ENCODE results near the gene CAMK1D. TPM values are rescaled to one million over a fixed set of nuclear protein-coding genes. Genes with fewer than 3 reads are reported as not detected.
A peak's percentile ranks its signal among the peaks of the same experiment; 100 is the strongest.
"Not testable (repeated sequence)": the region's sequence is repeated elsewhere in the genome, so short reads cannot be mapped to it uniquely, and the experiment has no call there.

CAMK1D gene
- total RNA-seq, 2 experiments from 2014 or later: 3.4 to 4.2 TPM

- no peak for ATAC-seq
- POLR2A ChIA-PET: no interaction called here
- H3K4me3 Mint-ChIP-seq: no peak overlapping the region
- CTCF ChIA-PET: no interaction called here
- no peak overlapping the region for H3K27ac Mint-ChIP-seq
- no peak for DNase-seq
- peaks cover 18% of the 10 kb centered on the region for H3K27me3 Mint-ChIP-seq (ENCODE audit: low read depth)
- H3K36me3 Mint-ChIP-seq (ENCODE audit: low read depth): no peaks in the 10 kb centered on the region
- H3K4me1 Mint-ChIP-seq (ENCODE audit: low read depth): peaks cover 16% of the 10 kb centered on the region
- no peaks in the 10 kb centered on the region for H3K9me3 Mint-ChIP-seq (ENCODE audit: insufficient read depth)
Observed at GRCh38 chr10:12357525-12358151, 8.3 kb downstream of the CAMK1D start.

GRCh38 chr10:12358863-12359564 is 9.7 kb downstream of the CAMK1D start:
- DNase-seq: no peak

GRCh38 chr10:12360461-12360860 is 11.1 kb downstream of the CAMK1D start:
- POLR2A ChIA-PET: no interaction called here
- Mint-ChIP-seq H3K36me3 (ENCODE audit: low read depth) (no peaks in the 10 kb centered on the region), H3K4me1 (ENCODE audit: low read depth) (peaks cover 17% of the 10 kb centered on the region), H3K27ac (no peak overlapping the region), H3K27me3 (ENCODE audit: low read depth) (peaks cover 7% of the 10 kb centered on the region), H3K4me3 (no peak overlapping the region), H3K9me3 (ENCODE audit: insufficient read depth) (no peaks in the 10 kb centered on the region)
- CTCF ChIA-PET: interaction anchor here (1.0 kb wide), 1 partner anchor 296 kb away, joined by 3 read pairs; no protein-coding TSS in a partner anchor
- DNase-seq (no peak), ATAC-seq (no peak)

More at GRCh38 chr10:12358863-12359564, 9.7 kb downstream of the CAMK1D start:
- Mint-ChIP-seq H3K9me3 (ENCODE audit: insufficient read depth) (no peaks in the 10 kb centered on the region), H3K4me3 (no peak overlapping the region), H3K4me1 (ENCODE audit: low read depth) (peaks cover 16% of the 10 kb centered on the region), H3K27me3 (ENCODE audit: low read depth) (peaks cover 11% of the 10 kb centered on the region), H3K36me3 (ENCODE audit: low read depth) (no peaks in the 10 kb centered on the region), H3K27ac (no peak overlapping the region)
- ChIA-PET CTCF (interaction anchor here (0.8 to 1.3 kb wide), 2 partner anchors 8 to 10 kb away, joined by 3 read pairs; no protein-coding TSS in a partner anchor), POLR2A (no interaction called here)
- peak; percentile 53 for ATAC-seq

- not testable (repeated sequence) for H3K27ac Mint-ChIP-seq
- POLR2A ChIA-PET: interaction anchor here (0.6 kb wide), 1 partner anchor 33 kb away, joined by 3 read pairs; no protein-coding TSS in a partner anchor
Observed at GRCh38 chr10:12361115-12361514, 11.8 kb downstream of the CAMK1D start.

GRCh38 chr10:12364559-12364958 is 15.2 kb downstream of the CAMK1D start:
- ChIA-PET CTCF (interaction anchor here (0.8 to 3.4 kb wide), 2 partner anchors 31 to 292 kb away, joined by 3 to 15 read pairs; no protein-coding TSS in a partner anchor), POLR2A (no interaction called here)
- H3K36me3 Mint-ChIP-seq (ENCODE audit: low read depth): no peaks in the 10 kb centered on the region
- DNase-seq: no peak
- no peaks in the 10 kb centered on the region for H3K27me3 Mint-ChIP-seq (ENCODE audit: low read depth)
- no peak overlapping the region for H3K4me3 Mint-ChIP-seq
- peaks cover 21% of the 10 kb centered on the region for H3K4me1 Mint-ChIP-seq (ENCODE audit: low read depth)
- no peaks in the 10 kb centered on the region for H3K9me3 Mint-ChIP-seq (ENCODE audit: insufficient read depth)
- no peak for ATAC-seq
- H3K27ac Mint-ChIP-seq: no peak overlapping the region

More at GRCh38 chr10:12361115-12361514, 11.8 kb downstream of the CAMK1D start:
- ATAC-seq; DNase-seq; CTCF ChIA-PET; H3K4me3 Mint-ChIP-seq; H3K9me3 Mint-ChIP-seq (ENCODE audit: insufficient read depth); H3K36me3 Mint-ChIP-seq (ENCODE audit: low read depth); H3K27me3 Mint-ChIP-seq (ENCODE audit: low read depth): not testable (repeated sequence)
- peaks cover 23% of the 10 kb centered on the region for H3K4me1 Mint-ChIP-seq (ENCODE audit: low read depth)

- Mint-ChIP-seq H3K4me3 (no peak overlapping the region), H3K4me1 (ENCODE audit: low read depth) (peaks cover 20% of the 10 kb centered on the region)
Observed at GRCh38 chr10:12367272-12367671, 17.9 kb downstream of the CAMK1D start.

GRCh38 chr10:12369982-12370381 is 20.6 kb downstream of the CAMK1D start:
- CTCF ChIA-PET: no interaction called here

More at GRCh38 chr10:12367272-12367671, 17.9 kb downstream of the CAMK1D start:
- Mint-ChIP-seq H3K27me3 (ENCODE audit: low read depth) (no peaks in the 10 kb centered on the region), H3K27ac (no peak overlapping the region), H3K36me3 (ENCODE audit: low read depth) (no peaks in the 10 kb centered on the region), H3K9me3 (ENCODE audit: insufficient read depth) (no peaks in the 10 kb centered on the region)
- POLR2A ChIA-PET: interaction anchor here (1.2 kb wide), 1 partner anchor 49 kb away, joined by 4 read pairs; no protein-coding TSS in a partner anchor
- no peak for ATAC-seq
- DNase-seq: no peak
- CTCF ChIA-PET: interaction anchor here (1.4 to 3.4 kb wide), 3 partner anchors 18 to 289 kb away, joined by 5 to 15 read pairs (median 6); partner anchors contain the start of gene CAMK1D

GRCh38 chr10:12372846-12373245 is 23.5 kb downstream of the CAMK1D start:
- H3K9me3 Mint-ChIP-seq (ENCODE audit: insufficient read depth): no peaks in the 10 kb centered on the region
- ChIA-PET CTCF (interaction anchor here (1.3 kb wide), 1 partner anchor 24 kb away, joined by 3 read pairs; no protein-coding TSS in a partner anchor), POLR2A (no interaction called here)
- no peaks in the 10 kb centered on the region for H3K36me3 Mint-ChIP-seq (ENCODE audit: low read depth)
- H3K4me1 Mint-ChIP-seq (ENCODE audit: low read depth): no peaks in the 10 kb centered on the region
- H3K27ac Mint-ChIP-seq: no peak overlapping the region
- ATAC-seq: no peak
- H3K4me3 Mint-ChIP-seq: no peak overlapping the region
- DNase-seq: no peak
- H3K27me3 Mint-ChIP-seq (ENCODE audit: low read depth): no peaks in the 10 kb centered on the region

More at GRCh38 chr10:12369982-12370381, 20.6 kb downstream of the CAMK1D start:
- Mint-ChIP-seq H3K36me3 (ENCODE audit: low read depth) (no peaks in the 10 kb centered on the region), H3K9me3 (ENCODE audit: insufficient read depth) (no peaks in the 10 kb centered on the region), H3K4me3 (no peak overlapping the region), H3K27ac (no peak overlapping the region), H3K27me3 (ENCODE audit: low read depth) (no peaks in the 10 kb centered on the region), H3K4me1 (ENCODE audit: low read depth) (peaks cover 16% of the 10 kb centered on the region)
- no peak for ATAC-seq
- POLR2A ChIA-PET: no interaction called here
- no peak for DNase-seq

- no peaks in the 10 kb centered on the region for H3K4me1 Mint-ChIP-seq (ENCODE audit: low read depth)
- POLR2A ChIA-PET: no interaction called here
- DNase-seq: no peak
- H3K27me3 Mint-ChIP-seq (ENCODE audit: low read depth): no peaks in the 10 kb centered on the region
- H3K36me3 Mint-ChIP-seq (ENCODE audit: low read depth): no peaks in the 10 kb centered on the region
- CTCF ChIA-PET: no interaction called here
- H3K4me3 Mint-ChIP-seq: no peak overlapping the region
- ATAC-seq: no peak
- no peak overlapping the region for H3K27ac Mint-ChIP-seq
- no peaks in the 10 kb centered on the region for H3K9me3 Mint-ChIP-seq (ENCODE audit: insufficient read depth)
Observed at GRCh38 chr10:12375076-12375504, 25.7 kb downstream of the CAMK1D start.

GRCh38 chr10:12376211-12376610 is 26.9 kb downstream of the CAMK1D start:
- no peak for DNase-seq
- no peaks in the 10 kb centered on the region for H3K9me3 Mint-ChIP-seq (ENCODE audit: insufficient read depth)

GRCh38 chr10:12377658-12378290 is 28.4 kb downstream of the CAMK1D start:
- ChIA-PET CTCF (interaction anchor here (0.6 kb wide), 1 partner anchor 53 kb away, joined by 4 read pairs; no protein-coding TSS in a partner anchor), POLR2A (no interaction called here)
- H3K27me3 Mint-ChIP-seq (ENCODE audit: low read depth): no peaks in the 10 kb centered on the region
- no peaks in the 10 kb centered on the region for H3K36me3 Mint-ChIP-seq (ENCODE audit: low read depth)
- H3K4me1 Mint-ChIP-seq (ENCODE audit: low read depth): no peaks in the 10 kb centered on the region
- H3K4me3 Mint-ChIP-seq: no peak overlapping the region
- ATAC-seq: no peak
- H3K9me3 Mint-ChIP-seq (ENCODE audit: insufficient read depth): no peaks in the 10 kb centered on the region
- DNase-seq: no peak
- H3K27ac Mint-ChIP-seq: no peak overlapping the region

More at GRCh38 chr10:12376211-12376610, 26.9 kb downstream of the CAMK1D start:
- no peaks in the 10 kb centered on the region for H3K36me3 Mint-ChIP-seq (ENCODE audit: low read depth)
- no peaks in the 10 kb centered on the region for H3K27me3 Mint-ChIP-seq (ENCODE audit: low read depth)
- no peak overlapping the region for H3K27ac Mint-ChIP-seq
- CTCF ChIA-PET: no interaction called here
- no peak overlapping the region for H3K4me3 Mint-ChIP-seq
- ATAC-seq: no peak
- POLR2A ChIA-PET: no interaction called here
- H3K4me1 Mint-ChIP-seq (ENCODE audit: low read depth): no peaks in the 10 kb centered on the region

- ATAC-seq (no peak), DNase-seq (no peak)
- Mint-ChIP-seq H3K4me1 (ENCODE audit: low read depth) (no peaks in the 10 kb centered on the region), H3K9me3 (ENCODE audit: insufficient read depth) (peaks cover 10% of the 10 kb centered on the region), H3K4me3 (no peak overlapping the region), H3K36me3 (ENCODE audit: low read depth) (no peaks in the 10 kb centered on the region), H3K27me3 (ENCODE audit: low read depth) (no peaks in the 10 kb centered on the region), H3K27ac (no peak overlapping the region)
- POLR2A ChIA-PET: no interaction called here
- CTCF ChIA-PET: no interaction called here
Observed at GRCh38 chr10:12380999-12381398, 31.7 kb downstream of the CAMK1D start.

Data from activated CD8-positive, alpha-beta T cell treated with anti-CD3 and anti-CD28 coated beads, Interleukin-2, amount 10 ng/mL, durations not matched to agents 7 days and 5 days (primary cell).